Brain microvascular endothelial cell (primary cell): ENCODE data around the gene DDX27.

Experiments
- DNase-seq: peaks from one replicate; pipeline ENCODE4 v3.0.0-alpha.2; 2020
- H3K27ac ChIP-seq: fragments of 250-450 bp; sonication (Bioruptor Pico); 2 replicates; pipeline ENCODE4 v1.5.1; 2020; ENCODE audit warnings: mild to moderate bottlenecking, moderate library complexity
- H3K27me3 ChIP-seq: fragments of 250-450 bp; sonication (Bioruptor Pico); replicated peaks from 2 replicates; pipeline ENCODE4 v1.5.1; 2020; ENCODE audit warnings: mild to moderate bottlenecking
- H3K36me3 ChIP-seq: fragments of 250-450 bp; sonication (Bioruptor Pico); replicated peaks from 2 replicates; pipeline ENCODE4 v1.5.1; 2020; ENCODE audit warnings: mild to moderate bottlenecking
- H3K4me3 ChIP-seq: 2 replicates; pipeline ENCODE4 v1.5.1; 2011; ENCODE audit warnings: low read depth, mild to moderate bottlenecking, control low read depth, low read length, moderate library complexity
- CTCF ChIP-seq: IDR thresholded peaks from 2 replicates; pipeline ENCODE4 v1.5.1; 2011; ENCODE audit warnings: low read depth, mild to moderate bottlenecking, moderate library complexity, low read length, control low read depth, inconsistent platforms; ENCODE audit errors: missing control alignments
- in situ Hi-C: cut with HindIII; loops from 2 replicates; pipeline ENCODE4 v1.10.0; 2017; ENCODE audit warnings: low sequenced_read_pairs, low pct_ligation_motif_present

DDX27 gene

GRCh38 chr20:49225896-49226295 lies 6.7 kb downstream of the DDX27 start:
- Histone ChIP-seq H3K36me3 (peaks cover 73% of the 10 kb centered on the region), H3K27me3 (no peaks in the 10 kb centered on the region), H3K4me3 (no peak overlapping the region), H3K27ac (no peak overlapping the region)
- no peak for DNase-seq
- in situ Hi-C loops: no loop called here
- TF ChIP-seq CTCF: peak; percentile 10

- in situ Hi-C loops: no loop called here
- Histone ChIP-seq H3K4me3 (no peak overlapping the region), H3K36me3 (peaks cover 74% of the 10 kb centered on the region), H3K27me3 (no peaks in the 10 kb centered on the region), H3K27ac (no peak overlapping the region)
- DNase-seq: no peak
- no peak for TF ChIP-seq CTCF
Measured at GRCh38 chr20:49228676-49229075, 9.5 kb downstream of the DDX27 start.

- no peaks in the 10 kb centered on the region for H3K27me3 ChIP-seq
- H3K27ac ChIP-seq: no peak overlapping the region
- in situ Hi-C loops: no loop called here
- peaks cover 74% of the 10 kb centered on the region for H3K36me3 ChIP-seq
- no peak for DNase-seq
- no peak for TF ChIP-seq CTCF
- no peak overlapping the region for H3K4me3 ChIP-seq
Measured at GRCh38 chr20:49229381-49229780, 10.2 kb downstream of the DDX27 start.

- DNase-seq: no peak
- H3K36me3 ChIP-seq: peaks cover 68% of the 10 kb centered on the region
- no peak for TF ChIP-seq CTCF
- H3K27ac ChIP-seq: no peak overlapping the region
- in situ Hi-C loops: no loop called here
- H3K4me3 ChIP-seq: no peak overlapping the region
- no peaks in the 10 kb centered on the region for H3K27me3 ChIP-seq
Measured at GRCh38 chr20:49230021-49230420, 10.8 kb downstream of the DDX27 start.

- Histone ChIP-seq H3K27me3 (no peaks in the 10 kb centered on the region), H3K36me3 (peaks cover 70% of the 10 kb centered on the region), H3K4me3 (no peak overlapping the region), H3K27ac (no peak overlapping the region)
- DNase-seq: no peak
- no peak for TF ChIP-seq CTCF
- in situ Hi-C loops: no loop called here
Measured at GRCh38 chr20:49230561-49231133, 11.4 kb downstream of the DDX27 start.

- Histone ChIP-seq H3K4me3 (no peak overlapping the region), H3K36me3 (peaks cover 70% of the 10 kb centered on the region), H3K27ac (no peak overlapping the region), H3K27me3 (no peaks in the 10 kb centered on the region)
- in situ Hi-C loops: no loop called here
- no peak for TF ChIP-seq CTCF
- DNase-seq: no peak
Measured at GRCh38 chr20:49231471-49231870, 12.3 kb downstream of the DDX27 start.
